Esophagus mucosa (tissue), 1 donor: ENCODE measurements around the gene PSMD3. TPM values are rescaled to one million over a fixed set of nuclear protein-coding genes. Genes with fewer than 3 reads are reported as not detected.
A peak's percentile ranks its signal among the peaks of the same experiment; 100 is the strongest.

Experiments
- ATAC-seq: fragments of 200-7000 bp; cut with Tn5 transposase; one replicate; pipeline ENCODE4 v1.9.1; 2020
- total RNA-seq: library from RNA; stranded (reverse); gene quantifications from one replicate; pipeline ENCODE4 v1.2.4, GENCODE V29; 2023
- donor health status: DM: yes; HTN: yes; CAD: no.

PSMD3 gene
- total RNA-seq, 1 donor from 2014 or later: 80.2 TPM

GRCh38 chr17:39962642-39963220 lies 17.9 kb upstream of the PSMD3 start, which contains the start of gene GSDMA:
Gene GSDMA, plus strand, starts transcription at chr17:39963004. Its CDS starts 2,684 bp downstream, at chr17:39965688.
- no peak for ATAC-seq

- peak; percentile 68 for ATAC-seq
Observed at GRCh38 chr17:39963829-39964228, 16.8 kb upstream of the PSMD3 start.

- ATAC-seq: no peak
Observed at GRCh38 chr17:39965017-39965699, 15.4 kb upstream of the PSMD3 start.

GRCh38 chr17:39966771-39967170 lies 13.8 kb upstream of the PSMD3 start:
- no peak for ATAC-seq

GRCh38 chr17:39968761-39969160 lies 11.8 kb upstream of the PSMD3 start:
- no peak for ATAC-seq

- ATAC-seq: no peak
Observed at GRCh38 chr17:39969375-39969774, 11.2 kb upstream of the PSMD3 start.

- no peak for ATAC-seq
Observed at GRCh38 chr17:39970157-39970692, 10.4 kb upstream of the PSMD3 start.

GRCh38 chr17:39971076-39971603 lies 9.5 kb upstream of the PSMD3 start:
- ATAC-seq: peak; percentile 54

GRCh38 chr17:39972271-39972670 lies 8.3 kb upstream of the PSMD3 start:
- no peak for ATAC-seq

- peak; percentile 31 for ATAC-seq
Observed at GRCh38 chr17:39973496-39973895, 7.1 kb upstream of the PSMD3 start.

- ATAC-seq: no peak
Observed at GRCh38 chr17:39974433-39974832, 6.2 kb upstream of the PSMD3 start.

GRCh38 chr17:39975801-39976200 lies 4.8 kb upstream of the PSMD3 start:
- ATAC-seq: no peak

GRCh38 chr17:39979016-39979670 lies 1.5 kb upstream of the PSMD3 start:
- ATAC-seq: peak; percentile 41

GRCh38 chr17:39979893-39980350 lies 685 bp upstream of the PSMD3 start:
- ATAC-seq: peak; percentile 13

GRCh38 chr17:39981207-39981741 lies 667 bp downstream of the PSMD3 start:
- peak; percentile 19 for ATAC-seq

- no peak for ATAC-seq
Observed at GRCh38 chr17:39981766-39982375, 1.3 kb downstream of the PSMD3 start.

- ATAC-seq: no peak
Observed at GRCh38 chr17:39988206-39988810, 7.7 kb downstream of the PSMD3 start.

GRCh38 chr17:39994448-39994847 lies 13.8 kb downstream of the PSMD3 start:
- no peak for ATAC-seq

- peak; percentile 76 for ATAC-seq
Observed at GRCh38 chr17:39995438-39995837, 14.8 kb downstream of the PSMD3 start.

- no peak for ATAC-seq
Observed at GRCh38 chr17:39996162-39996561, 15.6 kb downstream of the PSMD3 start.

GRCh38 chr17:39996800-39997199 lies 16.2 kb downstream of the PSMD3 start:
- ATAC-seq: no peak

- no peak for ATAC-seq
Observed at GRCh38 chr17:39997543-39997942, 16.9 kb downstream of the PSMD3 start.
